MG63 (cell line): ENCODE measurements around the gene GLT6D1. TPM values are rescaled to one million over a fixed set of nuclear protein-coding genes. Genes with fewer than 3 reads are reported as not detected.

Experiments used
- total RNA-seq: library from RNA; depleted of rRNA; stranded (reverse); fragments of >200 nt; shearing (Covaris generic); gene quantifications from 2 replicates; pipeline ENCODE4 v1.2.3, GENCODE V29; 2014; ENCODE audit warnings: low replicate concordance; rRNA removed

The GLT6D1 gene
- total RNA-seq, 1 experiment from 2014 or later = not detected

Other genes starting within 250 kb of the GLT6D1 start
- gene PPP1R26, start 159.8 kb downstream of the GLT6D1 start, total RNA-seq = 19.8 and 20.3 TPM in 2 replicates
- 20.7 and 24.1 TPM in 2 replicates for gene MRPS2, start 138.9 kb downstream of the GLT6D1 start, total RNA-seq
- gene LCN1, start 118.1 kb downstream of the GLT6D1 start, total RNA-seq = not detected in 2 replicates
- not detected in 2 replicates for gene OBP2A, start 93.4 kb downstream of the GLT6D1 start, total RNA-seq
- gene PAEP, start 77.8 kb downstream of the GLT6D1 start, total RNA-seq = not detected in 2 replicates
- not detected in 2 replicates for gene LCN9, start 23.8 kb upstream of the GLT6D1 start, total RNA-seq
- gene SOHLH1, start 59.9 kb upstream of the GLT6D1 start, total RNA-seq = not detected in 2 replicates
- not detected in 2 replicates for gene KCNT1, start 62.6 kb upstream of the GLT6D1 start, total RNA-seq